Retinal pigment epithelial cell (primary cell): ENCODE data around the gene MAPKAP1.

Experiments used
- DNase-seq: peaks from one replicate; pipeline ENCODE4 v3.0.0-alpha.2; 2010; ENCODE audit warnings: low read depth
- H3K4me3 ChIP-seq: 2 replicates; pipeline ENCODE4 v1.5.1; 2011; ENCODE audit warnings: mild to moderate bottlenecking, low read length, control low read depth, moderate library complexity
- CTCF ChIP-seq: conservative IDR thresholded peaks from 2 replicates; pipeline ENCODE4 v1.5.1; 2011; ENCODE audit warnings: low read depth, low read length, control low read depth, inconsistent platforms

The MAPKAP1 gene

DNA sequence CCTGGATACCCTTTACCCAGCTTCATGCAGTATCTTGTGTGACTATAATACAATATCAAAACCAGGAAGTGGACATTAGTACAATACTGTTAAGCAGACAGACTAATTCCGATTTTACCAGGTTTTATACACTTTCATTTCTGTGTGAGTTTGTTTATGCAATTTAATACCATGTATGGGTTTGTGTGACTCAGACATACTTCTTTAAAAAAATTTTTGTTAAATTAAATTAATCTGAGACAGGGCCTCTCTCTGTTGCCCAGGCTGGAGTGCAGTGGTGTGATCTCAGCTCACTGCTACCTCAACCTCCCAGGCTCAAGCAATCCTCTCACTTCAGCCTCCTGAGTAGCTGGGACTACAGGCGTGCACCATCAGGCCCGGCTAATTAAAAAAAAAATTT is 288.6 kb downstream of the MAPKAP1 start:
- no peak for DNase-seq
- H3K4me3 ChIP-seq: no peak overlapping the region
- TF ChIP-seq CTCF: no peak

GRCh38 chr9:125416517-125416916 is 290.5 kb downstream of the MAPKAP1 start:
- no peak for DNase-seq

DNA sequence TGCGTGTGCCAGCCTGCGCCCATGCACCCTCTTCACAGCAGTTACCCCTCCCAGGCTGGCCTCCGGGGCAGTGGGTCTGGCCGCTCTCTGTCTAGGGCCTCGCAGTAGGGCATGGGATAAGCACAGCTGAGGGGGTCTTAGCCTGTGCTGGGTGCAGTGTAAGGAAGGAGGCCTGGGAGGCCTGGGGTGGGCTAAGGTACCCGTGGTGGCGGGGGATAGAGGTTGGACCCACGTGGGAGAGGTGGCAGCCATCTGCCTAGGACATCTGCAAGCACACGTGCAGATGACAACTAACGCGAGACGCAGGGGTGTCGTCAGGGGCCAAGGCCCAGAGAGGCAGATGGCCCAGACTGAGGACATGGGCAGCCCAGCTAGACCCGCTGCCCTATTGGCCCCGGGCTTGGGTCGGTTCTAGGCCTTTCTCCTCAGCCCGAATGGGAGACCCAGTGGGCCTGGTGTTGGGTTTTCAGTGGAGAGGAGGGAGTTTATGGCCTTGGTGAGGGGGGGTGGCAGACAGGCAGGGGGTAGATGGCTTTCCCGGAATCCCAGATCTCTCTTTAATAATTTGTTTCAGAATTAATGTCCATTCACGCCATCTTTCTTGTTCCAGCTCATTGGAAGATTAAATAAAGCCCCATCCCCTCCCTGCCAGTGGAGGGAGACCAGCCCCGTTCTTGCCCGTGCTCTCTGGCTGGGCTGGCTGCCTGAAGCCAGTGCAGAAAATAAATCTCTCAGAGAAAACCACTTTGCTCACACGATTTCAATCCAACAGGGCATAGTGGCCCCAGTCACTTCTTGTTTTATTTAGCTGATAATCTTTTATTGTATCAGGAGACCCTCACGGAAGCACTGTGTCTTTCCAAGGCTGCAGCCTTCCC is 291.2 kb downstream of the MAPKAP1 start:
- TF ChIP-seq CTCF: peak; percentile 29
- DNase-seq: no peak
- H3K4me3 ChIP-seq: no peak overlapping the region

More at GRCh38 chr9:125416517-125416916, 290.5 kb downstream of the MAPKAP1 start:
- H3K4me3 ChIP-seq: no peak overlapping the region
- no peak for TF ChIP-seq CTCF

- no peak for TF ChIP-seq CTCF
These were observed 293.4 kb downstream of the MAPKAP1 start for GRCh38 chr9:125413579-125413978.

GRCh38 chr9:125412166-125412565 is 294.8 kb downstream of the MAPKAP1 start:
- TF ChIP-seq CTCF: no peak
- no peak overlapping the region for H3K4me3 ChIP-seq
- DNase-seq: no peak

More at GRCh38 chr9:125413579-125413978, 293.4 kb downstream of the MAPKAP1 start:
- no peak overlapping the region for H3K4me3 ChIP-seq
- no peak for DNase-seq

- no peak for DNase-seq
- no peak overlapping the region for H3K4me3 ChIP-seq
- TF ChIP-seq CTCF: no peak
These were observed 295.7 kb downstream of the MAPKAP1 start for GRCh38 chr9:125411171-125411756.

- no peak for DNase-seq
- no peak overlapping the region for H3K4me3 ChIP-seq
- TF ChIP-seq CTCF: no peak
These were observed 296.5 kb downstream of the MAPKAP1 start for GRCh38 chr9:125410522-125410894.
